ENCODE results near the gene ROM1.
"Not testable (repeated sequence)": the region's sequence is repeated elsewhere in the genome, so short reads cannot be mapped to it uniquely, and the experiment has no call there.

The ROM1 gene

GRCh38 chr11:62610403-62610802, 2.7 kb upstream of the ROM1 start:
- DNase-seq (ENCODE audit: low read depth), result no peak

- no peak for DNase-seq (ENCODE audit: low read depth)
Measured at GRCh38 chr11:62610814-62611704, 2.0 kb upstream of the ROM1 start.

GRCh38 chr11:62611705-62612365, 1.2 kb upstream of the ROM1 start:
- peak; percentile 71 for DNase-seq (ENCODE audit: low read depth)

GRCh38 chr11:62613291-62613778, 278 bp downstream of the ROM1 start:
- no peak for DNase-seq (ENCODE audit: low read depth)

GRCh38 chr11:62614275-62614674, 1.2 kb downstream of the ROM1 start:
- DNase-seq (ENCODE audit: low read depth), result no peak

- DNase-seq (ENCODE audit: low read depth), result no peak
Measured at GRCh38 chr11:62615521-62615920, 2.5 kb downstream of the ROM1 start.

- not testable (repeated sequence) for DNase-seq (ENCODE audit: low read depth)
Measured at GRCh38 chr11:62616957-62617356, 3.9 kb downstream of the ROM1 start.

GRCh38 chr11:62621027-62621566, 8.0 kb downstream of the ROM1 start:
- no peak for DNase-seq (ENCODE audit: low read depth)

- DNase-seq (ENCODE audit: low read depth), result peak; percentile 98
Measured at GRCh38 chr11:62621567-62622470, 8.8 kb downstream of the ROM1 start, which contains the start of gene B3GAT3. B3GAT3 (minus strand) TSS chr11:62621986; CDS start chr11:62621947, 39 bp downstream.

- DNase-seq (ENCODE audit: low read depth), result no peak
Measured at GRCh38 chr11:62622476-62623089, 9.5 kb downstream of the ROM1 start.

GRCh38 chr11:62627713-62628112, 14.7 kb downstream of the ROM1 start:
- no peak for DNase-seq (ENCODE audit: low read depth)

- DNase-seq (ENCODE audit: low read depth), result no peak
Measured at GRCh38 chr11:62632492-62632891, 19.4 kb downstream of the ROM1 start.

- no peak for DNase-seq (ENCODE audit: low read depth)
Measured at GRCh38 chr11:62644220-62644619, 31.2 kb downstream of the ROM1 start.

- no peak for DNase-seq (ENCODE audit: low read depth)
Measured at GRCh38 chr11:62645671-62645945, 32.6 kb downstream of the ROM1 start.

GRCh38 chr11:62645946-62646824, 33.1 kb downstream of the ROM1 start, which contains the start of gene GANAB:
GANAB (minus strand) TSS chr11:62646613; CDS start chr11:62646599, 14 bp downstream.
- DNase-seq (ENCODE audit: low read depth), result peak; percentile 93

- DNase-seq (ENCODE audit: low read depth), result no peak
Measured at GRCh38 chr11:62646825-62647608, 34.0 kb downstream of the ROM1 start.

GRCh38 chr11:62647609-62648005, 34.5 kb downstream of the ROM1 start:
- DNase-seq (ENCODE audit: low read depth), result no peak

GRCh38 chr11:62648185-62648966, 35.3 kb downstream of the ROM1 start:
- no peak for DNase-seq (ENCODE audit: low read depth)

- no peak for DNase-seq (ENCODE audit: low read depth)
Measured at GRCh38 chr11:62648967-62649364, 35.9 kb downstream of the ROM1 start.

Measured in fibroblast of the conjunctiva (primary cell).